IPS DF 6.9 (cell line): ENCODE measurements around the gene TUSC1.
"Not testable (repeated sequence)": the region's sequence is repeated elsewhere in the genome, so short reads cannot be mapped to it uniquely, and the experiment has no call there.

Experiments used
- DNase-seq: peaks from one replicate; pipeline ENCODE4 v3.0.0-alpha.2; 2013; ENCODE audit warnings: low read depth, low spot score
- H3K27ac ChIP-seq: one replicate; pipeline ENCODE4 v1.5.1; 2013; ENCODE audit warnings: low read length, control low read depth
- H3K27me3 ChIP-seq: 2 replicates; pipeline ENCODE4 v1.6.1; 2013; ENCODE audit warnings: mild to moderate bottlenecking, low read length; ENCODE audit not compliant: control insufficient read depth, insufficient read depth
- H3K36me3 ChIP-seq: 2 replicates; pipeline ENCODE4 v1.6.1; 2013; ENCODE audit warnings: low read length; ENCODE audit not compliant: control insufficient read depth, insufficient read depth
- H3K4me1 ChIP-seq: 2 replicates; pipeline ENCODE4 v1.6.1; 2013; ENCODE audit warnings: low read length; ENCODE audit not compliant: control insufficient read depth, insufficient read depth
- H3K4me3 ChIP-seq: 2 replicates; pipeline ENCODE4 v1.5.1; 2013; ENCODE audit warnings: mild to moderate bottlenecking, low read length
- H3K9me3 ChIP-seq: 2 replicates; pipeline ENCODE4 v1.6.1; 2013; ENCODE audit warnings: low read length, inconsistent platforms; ENCODE audit not compliant: control insufficient read depth, insufficient read depth
- WGBS: extraction: QIAGEN DNeasy Blood & Tissue Kit; methylation state at CpG from one replicate; pipeline ENCODE4 v1.1.7; 2013; ENCODE audit warnings: mixed read lengths, missing lambda C conversion rate; ENCODE audit not compliant: insufficient read length, insufficient coverage; 5-methylcytosine and 5-hydroxymethylcytosine counted together

The TUSC1 gene

DNA sequence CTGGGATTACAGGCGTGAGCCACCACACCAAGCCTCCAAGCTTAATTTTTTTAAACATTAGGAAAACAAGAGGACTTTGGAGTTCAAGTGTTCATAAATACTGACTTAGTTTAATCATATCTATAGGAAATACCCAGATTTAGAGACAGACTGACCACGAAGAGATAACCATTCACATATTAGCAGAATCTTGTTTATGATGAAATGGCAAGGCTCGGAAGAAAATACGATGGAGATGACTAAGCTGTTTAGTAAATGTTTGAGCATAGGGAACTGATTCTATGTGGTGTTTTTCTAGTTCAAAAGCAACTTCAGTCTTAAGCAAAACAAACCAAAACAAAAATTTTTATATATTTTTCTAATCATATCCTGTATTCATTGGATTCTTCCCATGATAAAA, 13.5 kb upstream of the TUSC1 start:
- WGBS: no CpG with 5 or more reads among the region's 4 CpGs
- Histone ChIP-seq H3K4me1 (no peaks in the 10 kb centered on the region), H3K4me3 (no peak overlapping the region), H3K36me3 (no peaks in the 10 kb centered on the region), H3K27ac (no peak overlapping the region), H3K9me3 (no peaks in the 10 kb centered on the region), H3K27me3 (no peaks in the 10 kb centered on the region)
- DNase-seq: no peak

GRCh38 chr9:25684321-25684720, 6.1 kb upstream of the TUSC1 start:
- H3K27ac ChIP-seq: no peak overlapping the region
- DNase-seq: no peak
- H3K9me3 ChIP-seq: no peaks in the 10 kb centered on the region
- H3K4me1 ChIP-seq: no peaks in the 10 kb centered on the region
- H3K27me3 ChIP-seq: no peaks in the 10 kb centered on the region
- no peak overlapping the region for H3K4me3 ChIP-seq
- H3K36me3 ChIP-seq: no peaks in the 10 kb centered on the region

- no CpG with 5 or more reads among the region's 4 CpGs for WGBS
- H3K9me3 ChIP-seq: no peaks in the 10 kb centered on the region
- H3K4me1 ChIP-seq: no peaks in the 10 kb centered on the region; the same call in 1 of the 2 replicates
- H3K4me3 ChIP-seq: no peak overlapping the region
- H3K36me3 ChIP-seq: no peaks in the 10 kb centered on the region
- H3K27me3 ChIP-seq: no peaks in the 10 kb centered on the region
- DNase-seq: no peak
- H3K27ac ChIP-seq: no peak overlapping the region
Measured at GRCh38 chr9:25681266-25681665, 3.0 kb upstream of the TUSC1 start.

GRCh38 chr9:25678846-25679360, 659 bp upstream of the TUSC1 start:
- no peaks in the 10 kb centered on the region for H3K27me3 ChIP-seq
- no peaks in the 10 kb centered on the region for H3K9me3 ChIP-seq
- H3K27ac ChIP-seq: no peak overlapping the region
- no CpG with 5 or more reads among the region's 4 CpGs for WGBS
- no peak overlapping the region for H3K4me3 ChIP-seq
- H3K4me1 ChIP-seq: no peaks in the 10 kb centered on the region; the same call in 1 of the 2 replicates
- no peak for DNase-seq
- H3K36me3 ChIP-seq: no peaks in the 10 kb centered on the region

DNA sequence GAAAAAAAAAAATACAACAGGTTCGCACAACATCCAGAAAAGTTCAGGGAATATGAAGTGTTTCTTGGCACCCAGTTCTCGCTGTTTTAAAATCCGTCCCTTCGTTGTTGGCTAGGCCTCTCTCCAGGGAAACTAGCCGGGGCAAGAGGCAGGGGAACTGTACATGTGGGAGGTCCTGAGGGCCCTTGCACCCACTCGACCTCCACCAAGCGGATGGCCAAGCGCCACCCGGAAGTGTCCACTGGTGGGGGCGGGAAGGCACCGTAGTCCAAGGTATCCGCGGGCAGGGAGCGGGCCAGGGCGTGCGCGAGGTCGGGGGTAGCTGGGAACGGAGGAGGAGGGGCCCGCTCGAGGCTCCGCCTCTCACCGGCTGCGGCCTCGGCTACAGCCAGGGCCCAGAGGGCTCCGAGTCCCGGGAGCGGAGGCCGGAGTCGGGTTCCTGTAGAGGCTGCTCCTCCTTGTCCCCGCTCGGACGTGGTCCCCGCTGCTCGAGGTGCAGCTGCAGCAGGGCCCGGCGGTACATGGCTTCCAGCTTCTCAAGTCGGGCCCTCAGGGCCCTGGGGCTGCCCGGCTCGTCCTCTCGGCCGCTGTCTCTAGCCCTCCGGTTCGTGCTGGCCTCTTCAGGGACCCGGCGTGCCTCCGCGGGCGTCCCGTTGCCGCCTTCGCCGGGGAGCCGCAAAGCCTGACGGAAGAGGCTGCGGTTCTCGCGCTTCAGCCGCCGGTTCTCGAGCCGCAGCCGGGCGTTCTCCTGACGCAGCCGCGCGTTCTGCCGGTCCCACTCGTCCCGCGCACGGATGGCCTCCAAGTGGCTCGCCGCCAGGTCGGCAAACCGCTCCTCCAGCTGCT, 720 bp downstream of the TUSC1 start:
- no peaks in the 10 kb centered on the region for H3K36me3 ChIP-seq
- peak; percentile 33 for DNase-seq
- H3K4me1 ChIP-seq: no peaks in the 10 kb centered on the region; the same call in 1 of the 2 replicates
- no peaks in the 10 kb centered on the region for H3K27me3 ChIP-seq
- no peaks in the 10 kb centered on the region for H3K9me3 ChIP-seq
- H3K27ac ChIP-seq: no peak overlapping the region
- no CpG with 5 or more reads among the region's 77 CpGs for WGBS
- H3K4me3 ChIP-seq: peak overlapping the region; percentile 67; the same call in 1 of the 2 replicates

DNA sequence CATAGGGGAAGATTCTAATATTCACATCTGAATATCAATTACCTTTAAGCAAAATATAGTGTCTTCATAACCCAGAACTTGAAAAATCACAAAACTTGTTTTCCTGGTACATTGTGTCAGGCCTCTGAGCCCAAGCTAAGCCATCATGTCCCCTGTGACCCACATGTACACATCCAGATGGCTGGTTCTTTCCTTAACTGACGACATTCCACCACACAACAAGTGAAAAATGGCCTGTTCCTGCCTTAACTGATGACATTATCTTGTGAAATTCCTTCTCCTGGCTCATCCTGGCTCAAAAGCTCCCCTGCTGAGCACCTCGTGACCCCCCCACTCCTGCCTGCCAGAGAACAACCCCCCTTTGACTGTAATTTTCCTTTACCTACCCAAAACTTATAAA, 2.4 kb downstream of the TUSC1 start:
- not testable (repeated sequence) for H3K36me3 ChIP-seq, DNase-seq, H3K27ac ChIP-seq, H3K4me3 ChIP-seq, H3K4me1 ChIP-seq, H3K27me3 ChIP-seq, H3K9me3 ChIP-seq
- no CpG with 5 or more reads among the region's 2 CpGs for WGBS

- H3K27me3 ChIP-seq: no peaks in the 10 kb centered on the region
- no peak overlapping the region for H3K4me3 ChIP-seq
- no peaks in the 10 kb centered on the region for H3K36me3 ChIP-seq
- no peaks in the 10 kb centered on the region for H3K9me3 ChIP-seq
- DNase-seq: no peak
- H3K27ac ChIP-seq: no peak overlapping the region
- no CpG with 5 or more reads among the region's 2 CpGs for whole genome bisulfite sequencing
- H3K4me1 ChIP-seq: no peaks in the 10 kb centered on the region
Measured at GRCh38 chr9:25658571-25658970, 19.7 kb downstream of the TUSC1 start.

DNA sequence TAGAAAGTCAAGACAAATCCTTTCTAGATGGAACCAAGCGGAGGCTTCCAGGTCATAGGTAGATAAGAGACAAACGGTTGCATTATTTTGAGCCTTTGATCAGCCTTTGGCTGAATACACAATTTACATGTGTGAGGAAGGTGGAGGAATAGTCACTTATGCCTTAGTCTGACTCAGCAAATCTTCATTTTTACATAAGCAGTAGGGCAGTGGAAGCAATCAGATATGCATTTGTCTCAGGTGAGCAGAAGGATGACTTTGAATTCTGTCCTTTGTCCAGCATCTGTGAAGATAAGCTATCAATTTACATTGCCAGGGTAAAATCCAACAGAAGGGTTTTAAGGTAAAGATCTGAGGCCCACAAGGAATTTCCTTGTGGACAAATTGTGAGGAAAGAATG, 23.8 kb downstream of the TUSC1 start:
- no peaks in the 10 kb centered on the region for H3K36me3 ChIP-seq
- H3K4me1 ChIP-seq: no peaks in the 10 kb centered on the region
- H3K27me3 ChIP-seq: no peaks in the 10 kb centered on the region
- WGBS: no CpG with 5 or more reads among the region's 2 CpGs
- no peaks in the 10 kb centered on the region for H3K9me3 ChIP-seq
- no peak overlapping the region for H3K4me3 ChIP-seq
- no peak overlapping the region for H3K27ac ChIP-seq
- no peak for DNase-seq

DNA sequence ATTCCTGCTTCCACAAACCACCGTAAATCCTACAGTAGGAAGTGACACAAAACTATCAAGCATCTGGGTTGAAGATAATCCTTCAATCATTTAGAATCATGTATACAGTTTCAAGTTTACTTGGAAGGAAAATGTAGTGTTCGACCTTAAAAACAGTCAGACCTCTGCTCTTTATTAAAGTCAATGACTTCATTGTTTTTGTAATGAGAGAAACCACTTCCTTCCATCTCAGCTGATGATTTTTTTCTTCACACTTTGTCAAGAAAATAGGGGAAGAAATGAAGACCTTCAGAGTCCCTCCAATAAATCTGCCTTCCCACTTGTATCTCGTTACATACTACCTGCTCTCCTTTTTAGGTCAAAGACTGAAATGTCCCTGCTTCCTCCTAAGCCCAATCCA, 30.1 kb downstream of the TUSC1 start:
- Histone ChIP-seq H3K27ac (no peak overlapping the region), H3K9me3 (no peaks in the 10 kb centered on the region), H3K4me3 (no peak overlapping the region), H3K4me1 (no peaks in the 10 kb centered on the region), H3K27me3 (no peaks in the 10 kb centered on the region), H3K36me3 (no peaks in the 10 kb centered on the region)
- no CpG with 5 or more reads among the region's 3 CpGs for WGBS
- DNase-seq: no peak

GRCh38 chr9:25636026-25636425, 42.2 kb downstream of the TUSC1 start:
- DNase-seq: no peak
- WGBS: no CpG with 5 or more reads among the region's 2 CpGs
- Histone ChIP-seq H3K27me3 (no peaks in the 10 kb centered on the region), H3K4me1 (no peaks in the 10 kb centered on the region), H3K9me3 (no peaks in the 10 kb centered on the region), H3K27ac (no peak overlapping the region), H3K36me3 (no peaks in the 10 kb centered on the region), H3K4me3 (no peak overlapping the region)

GRCh38 chr9:25629231-25629630, 49.0 kb downstream of the TUSC1 start:
- DNase-seq: no peak
- no CpG with 5 or more reads among the region's 3 CpGs for WGBS
- H3K9me3 ChIP-seq: no peaks in the 10 kb centered on the region
- H3K27me3 ChIP-seq: no peaks in the 10 kb centered on the region; the same call in 1 of the 2 replicates
- H3K4me3 ChIP-seq: no peak overlapping the region
- no peak overlapping the region for H3K27ac ChIP-seq
- no peaks in the 10 kb centered on the region for H3K4me1 ChIP-seq
- H3K36me3 ChIP-seq: no peaks in the 10 kb centered on the region
